ENCODE results near the gene RGL1.

DNA sequence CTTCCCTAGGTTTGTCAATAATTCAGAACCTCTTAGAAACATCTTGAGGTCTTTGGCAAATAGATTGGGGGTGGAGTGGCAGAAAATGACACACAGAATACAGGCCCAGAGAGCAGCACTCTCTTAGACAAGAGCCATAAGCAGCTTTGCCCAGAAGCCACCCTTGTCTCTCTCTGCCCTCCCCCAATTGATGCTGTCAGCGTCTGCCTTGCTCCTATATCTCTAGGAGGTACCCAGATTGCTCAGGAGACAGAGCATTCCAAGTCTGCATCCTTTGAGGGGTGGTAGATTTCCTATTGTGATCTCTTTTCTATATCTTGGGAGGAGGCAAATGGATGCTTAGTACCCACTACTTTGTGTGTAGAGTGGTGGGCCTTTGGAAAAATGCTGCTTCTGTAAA is 1.8 kb downstream of the RGL1 start:
- no peak for TF ChIP-seq CTCF (conservative IDR thresholded peaks at IDR 0.05)
- TF ChIP-seq ZFX (IDR thresholded peaks at IDR 0.05), result no peak
